ENCODE measurements around the gene CDH12.
"Not testable (repeated sequence)": the region's sequence is repeated elsewhere in the genome, so short reads cannot be mapped to it uniquely, and the experiment has no call there.

CDH12 gene

DNA sequence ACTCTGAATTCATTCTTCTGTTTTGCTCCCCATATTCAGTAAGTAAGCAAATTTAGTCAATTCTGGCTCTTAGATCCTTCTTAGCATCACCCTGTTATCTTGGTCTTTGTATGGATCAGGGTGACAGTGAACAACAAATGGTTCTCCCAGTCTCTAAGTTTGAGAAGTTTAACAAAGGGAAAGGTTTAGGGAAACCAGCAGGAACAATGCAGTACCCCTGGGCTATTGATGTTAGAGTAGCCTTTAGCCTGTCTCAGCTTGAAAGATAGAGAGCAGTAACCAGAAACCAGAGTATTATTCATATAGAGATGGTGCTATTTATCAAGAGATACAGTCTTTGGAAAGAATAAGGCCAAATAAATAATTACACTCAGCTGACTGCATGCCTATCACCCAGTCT, 241.8 kb downstream of the CDH12 start:
- no peak overlapping the region for H3K27ac ChIP-seq (ENCODE audit: low read length)
- H3K9ac ChIP-seq (ENCODE audit: low read length) = no peak overlapping the region
- no peaks in the 10 kb centered on the region for H3K36me3 ChIP-seq (replicated peaks; ENCODE audit: low read depth, low read length)
- no peaks in the 10 kb centered on the region for H4K20me1 ChIP-seq (ENCODE audit: insufficient read depth, low read length)
- H3K4me3 ChIP-seq (ENCODE audit: low read length) = no peak overlapping the region
- no peaks in the 10 kb centered on the region for H3K4me1 ChIP-seq (ENCODE audit: low read length)
- no peak overlapping the region for H3K4me2 ChIP-seq (ENCODE audit: low read length)
- TF ChIP-seq, protein P1, sequence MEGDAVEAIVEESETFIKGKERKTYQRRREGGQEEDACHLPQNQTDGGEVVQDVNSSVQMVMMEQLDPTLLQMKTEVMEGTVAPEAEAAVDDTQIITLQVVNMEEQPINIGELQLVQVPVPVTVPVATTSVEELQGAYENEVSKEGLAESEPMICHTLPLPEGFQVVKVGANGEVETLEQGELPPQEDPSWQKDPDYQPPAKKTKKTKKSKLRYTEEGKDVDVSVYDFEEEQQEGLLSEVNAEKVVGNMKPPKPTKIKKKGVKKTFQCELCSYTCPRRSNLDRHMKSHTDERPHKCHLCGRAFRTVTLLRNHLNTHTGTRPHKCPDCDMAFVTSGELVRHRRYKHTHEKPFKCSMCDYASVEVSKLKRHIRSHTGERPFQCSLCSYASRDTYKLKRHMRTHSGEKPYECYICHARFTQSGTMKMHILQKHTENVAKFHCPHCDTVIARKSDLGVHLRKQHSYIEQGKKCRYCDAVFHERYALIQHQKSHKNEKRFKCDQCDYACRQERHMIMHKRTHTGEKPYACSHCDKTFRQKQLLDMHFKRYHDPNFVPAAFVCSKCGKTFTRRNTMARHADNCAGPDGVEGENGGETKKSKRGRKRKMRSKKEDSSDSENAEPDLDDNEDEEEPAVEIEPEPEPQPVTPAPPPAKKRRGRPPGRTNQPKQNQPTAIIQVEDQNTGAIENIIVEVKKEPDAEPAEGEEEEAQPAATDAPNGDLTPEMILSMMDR (IDR thresholded peaks at IDR 0.05; ENCODE audit: low read depth, low read length) = no peak
- no peaks in the 10 kb centered on the region for H3K79me2 ChIP-seq (ENCODE audit: low read length)
- no peaks in the 10 kb centered on the region for H3K9me3 ChIP-seq (ENCODE audit: insufficient read depth, low read length)
- H2AFZ ChIP-seq (ENCODE audit: low read depth, low read length) = no peak overlapping the region
- H3K27me3 ChIP-seq (ENCODE audit: low read depth, low read length) = no peaks in the 10 kb centered on the region

DNA sequence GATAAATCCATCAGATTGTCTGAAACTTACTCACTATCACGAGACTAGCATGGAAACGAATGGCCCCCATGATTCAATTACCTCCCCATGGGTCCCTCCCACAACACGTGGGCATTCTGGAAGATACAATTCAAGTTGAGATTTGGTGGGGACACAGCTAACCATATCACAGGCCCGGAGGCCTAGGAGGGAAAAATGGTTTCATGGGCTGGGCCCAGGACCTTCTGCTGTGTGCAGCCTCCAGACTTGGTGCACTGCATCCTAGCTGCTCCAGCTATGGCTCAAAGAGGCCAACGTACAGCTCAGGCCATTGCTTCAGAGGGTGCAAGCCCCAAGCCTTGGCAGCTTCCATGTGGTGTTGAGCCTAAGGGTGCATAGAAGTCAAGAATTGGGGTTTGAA, 245.6 kb downstream of the CDH12 start:
- not testable (repeated sequence) for H4K20me1 ChIP-seq (ENCODE audit: insufficient read depth, low read length); H3K27ac ChIP-seq (ENCODE audit: low read length); H3K4me1 ChIP-seq (ENCODE audit: low read length); H3K9me3 ChIP-seq (ENCODE audit: insufficient read depth, low read length); H3K4me2 ChIP-seq (ENCODE audit: low read length); H3K4me3 ChIP-seq (ENCODE audit: low read length); H3K27me3 ChIP-seq (ENCODE audit: low read depth, low read length); H3K79me2 ChIP-seq (ENCODE audit: low read length); H2AFZ ChIP-seq (ENCODE audit: low read depth, low read length); H3K36me3 ChIP-seq (replicated peaks; ENCODE audit: low read depth, low read length); H3K9ac ChIP-seq (ENCODE audit: low read length)

DNA sequence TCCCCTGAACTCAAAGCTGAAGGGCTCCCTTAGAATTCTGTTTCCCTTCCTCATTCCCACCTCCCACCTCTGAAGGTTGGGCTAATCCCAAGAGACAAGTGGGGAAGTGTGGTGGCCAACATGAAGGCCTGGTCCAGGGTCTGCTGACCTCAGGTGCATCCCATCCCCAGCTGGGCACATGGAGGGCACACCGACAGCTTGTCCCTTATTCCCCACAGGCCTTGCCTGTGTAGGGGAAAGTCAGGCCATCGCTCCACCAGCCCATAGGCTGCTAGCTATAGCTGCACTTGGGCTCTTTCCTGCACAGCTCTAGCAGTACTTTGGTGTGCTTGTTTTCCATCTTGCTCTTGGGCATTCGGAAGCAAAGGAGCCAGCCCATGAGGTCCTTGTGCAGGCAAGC, 247.7 kb downstream of the CDH12 start:
- Histone ChIP-seq H3K36me3 (replicated peaks; ENCODE audit: low read depth, low read length) (no peaks in the 10 kb centered on the region), H3K27me3 (ENCODE audit: low read depth, low read length) (no peaks in the 10 kb centered on the region), H3K27ac (ENCODE audit: low read length) (no peak overlapping the region), H4K20me1 (ENCODE audit: insufficient read depth, low read length) (no peaks in the 10 kb centered on the region), H3K4me1 (ENCODE audit: low read length) (no peaks in the 10 kb centered on the region), H3K9me3 (ENCODE audit: insufficient read depth, low read length) (no peaks in the 10 kb centered on the region), H3K9ac (ENCODE audit: low read length) (no peak overlapping the region), H3K4me2 (ENCODE audit: low read length) (no peak overlapping the region), H3K79me2 (ENCODE audit: low read length) (no peaks in the 10 kb centered on the region), H3K4me3 (ENCODE audit: low read length) (no peak overlapping the region), H2AFZ (ENCODE audit: low read depth, low read length) (no peak overlapping the region)
- TF ChIP-seq, protein P1 (IDR thresholded peaks at IDR 0.05; ENCODE audit: low read depth, low read length) = no peak
- no peak for TF ChIP-seq EZH2phosphoT487 (IDR thresholded peaks at IDR 0.05; ENCODE audit: low read depth)

DNA sequence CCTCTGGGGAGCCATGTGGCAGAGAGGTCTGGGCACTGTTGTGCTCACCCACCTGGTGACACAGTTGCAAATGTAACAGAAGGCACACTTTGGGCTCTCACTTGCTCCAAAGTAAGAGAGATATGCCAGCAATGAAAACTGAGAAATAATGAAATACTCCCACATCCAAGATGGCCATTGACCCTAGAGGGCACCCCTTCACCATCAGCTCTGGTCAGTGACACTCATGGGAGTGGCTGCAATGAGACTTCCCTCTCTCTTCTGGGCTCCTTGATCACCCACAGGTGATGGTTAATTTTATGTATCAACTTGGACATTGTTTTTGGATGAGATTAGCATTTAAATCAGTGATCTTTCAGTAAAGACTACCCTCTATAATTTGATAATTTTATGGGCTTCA, 248.4 kb downstream of the CDH12 start:
- no peak overlapping the region for H2AFZ ChIP-seq (ENCODE audit: low read depth, low read length)
- no peak overlapping the region for H3K4me2 ChIP-seq (ENCODE audit: low read length)
- H3K9ac ChIP-seq (ENCODE audit: low read length) = no peak overlapping the region
- no peaks in the 10 kb centered on the region for H3K79me2 ChIP-seq (ENCODE audit: low read length)
- H4K20me1 ChIP-seq (ENCODE audit: insufficient read depth, low read length) = no peaks in the 10 kb centered on the region
- H3K36me3 ChIP-seq (replicated peaks; ENCODE audit: low read depth, low read length) = no peaks in the 10 kb centered on the region
- no peaks in the 10 kb centered on the region for H3K4me1 ChIP-seq (ENCODE audit: low read length)
- no peak overlapping the region for H3K27ac ChIP-seq (ENCODE audit: low read length)
- TF ChIP-seq EZH2phosphoT487 (IDR thresholded peaks at IDR 0.05; ENCODE audit: low read depth) = no peak
- TF ChIP-seq, protein P1 (IDR thresholded peaks at IDR 0.05; ENCODE audit: low read depth, low read length) = no peak
- no peaks in the 10 kb centered on the region for H3K27me3 ChIP-seq (ENCODE audit: low read depth, low read length)
- H3K4me3 ChIP-seq (ENCODE audit: low read length) = no peak overlapping the region
- no peaks in the 10 kb centered on the region for H3K9me3 ChIP-seq (ENCODE audit: insufficient read depth, low read length)

DNA sequence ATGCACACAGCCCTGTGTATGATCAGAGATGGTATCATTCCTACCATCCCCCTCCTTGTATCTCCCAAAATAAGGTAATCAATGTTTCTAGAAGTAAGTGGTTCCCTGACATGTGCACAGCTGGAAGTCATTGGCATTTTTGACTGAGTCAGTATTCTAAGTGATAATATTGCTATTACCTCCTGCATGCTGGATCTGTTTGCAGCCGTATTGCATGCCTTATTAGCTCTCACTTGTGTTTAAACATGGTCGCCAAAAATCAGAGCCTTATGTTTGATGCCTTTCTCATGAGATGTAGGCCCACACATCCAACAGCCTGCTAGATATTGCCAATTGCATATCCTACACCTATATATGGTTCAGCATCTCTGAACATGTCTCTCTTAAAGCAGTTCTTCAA, 254.3 kb downstream of the CDH12 start:
- no peaks in the 10 kb centered on the region for H3K79me2 ChIP-seq (ENCODE audit: low read length)
- TF ChIP-seq EZH2phosphoT487 (IDR thresholded peaks at IDR 0.05; ENCODE audit: low read depth) = no peak
- TF ChIP-seq, protein P1 (IDR thresholded peaks at IDR 0.05; ENCODE audit: low read depth, low read length) = no peak
- H3K4me2 ChIP-seq (ENCODE audit: low read length) = no peak overlapping the region
- no peak overlapping the region for H2AFZ ChIP-seq (ENCODE audit: low read depth, low read length)
- H4K20me1 ChIP-seq (ENCODE audit: insufficient read depth, low read length) = no peaks in the 10 kb centered on the region
- no peak overlapping the region for H3K4me3 ChIP-seq (ENCODE audit: low read length)
- peaks cover 5% of the 10 kb centered on the region; the same call in 1 of the 2 replicates for H3K4me1 ChIP-seq (ENCODE audit: low read length)
- H3K36me3 ChIP-seq (replicated peaks; ENCODE audit: low read depth, low read length) = no peaks in the 10 kb centered on the region
- no peak overlapping the region for H3K9ac ChIP-seq (ENCODE audit: low read length)
- no peak overlapping the region for H3K27ac ChIP-seq (ENCODE audit: low read length)
- H3K27me3 ChIP-seq (ENCODE audit: low read depth, low read length) = no peaks in the 10 kb centered on the region
- H3K9me3 ChIP-seq (ENCODE audit: insufficient read depth, low read length) = no peaks in the 10 kb centered on the region
